HT-29 (cell line): Measurements from ENCODE around the gene CNDP1. TPM values are rescaled to one million over a fixed set of nuclear protein-coding genes. Genes with fewer than 3 reads are reported as not detected.

Experiments
- DNase-seq: peaks from one replicate; pipeline ENCODE4 v3.0.0-alpha.2; 2015; ENCODE audit warnings: low spot score
- total RNA-seq: library from RNA; depleted of rRNA; stranded (reverse); fragments of >200 nt; shearing (Covaris generic); gene quantifications from 2 replicates; pipeline ENCODE4 v1.2.3, GENCODE V29; 2014

The CNDP1 gene
- total RNA-seq, 1 experiment from 2014 or later: not detected

DNA sequence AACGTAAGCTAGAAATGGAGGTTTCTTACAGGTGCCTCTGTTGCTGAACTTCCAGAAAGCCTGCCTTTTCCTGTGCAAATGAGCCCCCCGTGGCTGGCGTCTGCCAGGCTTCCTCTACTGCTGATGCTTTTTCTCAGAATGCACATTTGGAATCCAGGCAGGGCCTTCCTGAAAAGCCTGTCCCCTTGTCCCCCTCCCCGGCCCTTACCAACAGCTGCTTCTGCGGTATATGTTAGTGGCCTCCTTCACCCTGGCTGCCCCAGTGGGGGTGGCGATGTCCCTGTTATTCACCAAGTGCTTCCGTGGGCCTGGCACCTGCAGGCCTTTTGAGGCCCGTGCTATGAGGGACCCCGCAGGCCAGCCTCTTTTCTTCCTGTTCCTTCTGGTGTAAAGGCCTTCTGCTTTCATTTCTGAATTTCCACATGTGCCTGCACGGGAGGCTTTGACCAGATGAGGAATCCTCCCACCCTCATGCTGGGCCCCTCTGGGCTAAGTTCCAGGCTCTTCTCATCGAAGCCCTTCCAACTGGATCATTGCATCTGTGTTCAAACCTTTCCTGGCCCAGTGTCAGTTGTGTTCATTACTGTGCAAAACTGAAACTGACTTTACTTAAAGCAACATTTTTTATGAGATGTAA lies 27.7 kb upstream of the CNDP1 start:
- no peak for DNase-seq

DNA sequence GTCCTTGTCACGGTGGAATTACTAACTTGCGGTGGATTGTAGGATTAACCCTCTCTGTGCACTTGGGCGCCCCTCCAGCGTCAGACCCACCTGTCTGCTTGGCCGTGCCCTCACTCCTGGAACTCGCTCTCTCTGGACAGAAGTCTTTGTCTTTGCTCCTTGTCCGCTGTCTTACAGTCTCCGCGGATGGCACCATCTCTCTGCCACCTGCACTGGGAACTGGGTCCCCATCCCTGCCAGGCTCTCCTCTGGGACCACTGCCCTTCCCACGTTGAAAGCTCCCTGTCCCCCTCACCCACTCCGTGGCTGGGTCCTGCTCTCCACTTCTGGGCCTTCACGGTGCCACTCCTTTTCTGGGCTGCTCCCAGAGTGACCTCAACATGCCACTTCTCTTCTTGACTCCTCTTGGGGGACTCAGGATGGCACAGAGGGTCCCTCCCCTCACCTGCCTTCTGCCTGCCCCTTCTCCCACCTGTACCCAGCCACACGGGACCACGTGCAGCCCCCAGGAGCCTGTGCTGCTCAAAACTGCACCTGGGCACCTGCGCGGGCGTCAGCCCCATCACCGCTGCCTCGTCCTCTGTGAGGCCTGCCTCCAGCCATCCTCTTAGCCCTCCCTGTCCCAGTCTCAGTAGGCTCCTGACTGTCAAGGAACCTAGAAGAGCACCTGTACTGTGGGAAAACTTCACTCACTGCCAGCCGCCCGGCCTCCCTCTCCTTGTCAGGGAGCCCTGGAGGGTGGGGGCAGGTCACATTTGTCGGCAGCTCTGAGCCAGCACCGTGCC lies 27.0 kb upstream of the CNDP1 start:
- no peak for DNase-seq

DNA sequence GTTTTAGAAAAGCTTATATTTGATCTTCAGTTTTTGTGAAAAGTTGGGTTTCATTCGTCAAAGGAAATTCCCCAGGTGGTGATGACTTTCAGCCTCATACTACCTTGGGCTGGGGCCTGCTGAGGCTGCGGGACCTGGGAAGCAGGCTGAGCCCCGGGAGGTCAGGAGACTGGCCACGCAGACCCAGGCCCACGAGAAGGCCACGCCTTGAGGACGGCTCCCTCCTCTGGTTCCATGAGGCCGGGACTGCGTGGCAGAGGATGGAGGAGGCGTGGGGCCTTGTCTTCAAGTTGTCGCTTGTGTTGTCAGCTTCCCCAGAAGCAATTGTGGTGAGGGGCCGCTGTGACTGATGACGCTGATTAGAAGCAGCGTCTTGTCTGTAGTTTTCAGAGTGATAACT lies 26.4 kb upstream of the CNDP1 start:
- DNase-seq: no peak

DNA sequence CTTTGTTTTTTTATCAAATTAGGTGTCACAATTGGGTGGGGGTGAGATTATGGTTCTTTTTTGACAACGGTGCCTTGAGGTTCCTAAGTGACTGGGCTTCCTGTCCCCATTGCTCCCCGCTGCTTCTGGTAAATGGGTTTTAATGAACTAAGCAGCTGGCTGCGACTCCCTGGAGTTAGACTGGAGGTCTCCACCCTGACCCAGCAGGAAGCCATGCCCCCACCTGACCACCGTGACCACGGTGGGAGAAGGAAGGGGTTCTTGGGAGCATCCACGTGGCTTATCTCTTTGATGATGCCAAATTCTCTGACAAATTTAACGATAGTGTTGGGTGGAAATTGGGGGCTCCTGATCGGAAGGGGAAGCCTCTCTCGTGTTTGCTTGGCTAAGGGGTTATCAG lies 25.9 kb upstream of the CNDP1 start:
- DNase-seq: no peak

DNA sequence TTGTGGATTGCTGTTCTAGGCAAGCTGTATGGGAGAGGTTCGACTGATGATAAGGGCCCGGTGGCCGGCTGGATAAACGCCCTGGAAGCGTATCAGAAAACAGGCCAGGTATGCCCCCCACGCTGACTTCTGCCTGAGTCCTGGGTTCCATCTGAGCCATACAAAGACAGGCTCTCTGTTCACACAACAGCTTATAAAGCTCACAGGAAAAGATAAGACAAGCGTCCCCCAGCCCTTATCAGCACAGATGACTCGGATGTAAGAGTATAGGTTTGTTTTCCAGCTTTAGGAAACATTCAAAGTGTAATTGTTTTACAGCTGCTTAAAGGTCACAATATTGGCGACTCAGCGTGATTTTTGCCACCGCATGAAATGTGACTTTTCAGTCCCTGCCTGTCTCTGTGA lies 25.5 kb upstream of the CNDP1 start:
- no peak for DNase-seq

DNA sequence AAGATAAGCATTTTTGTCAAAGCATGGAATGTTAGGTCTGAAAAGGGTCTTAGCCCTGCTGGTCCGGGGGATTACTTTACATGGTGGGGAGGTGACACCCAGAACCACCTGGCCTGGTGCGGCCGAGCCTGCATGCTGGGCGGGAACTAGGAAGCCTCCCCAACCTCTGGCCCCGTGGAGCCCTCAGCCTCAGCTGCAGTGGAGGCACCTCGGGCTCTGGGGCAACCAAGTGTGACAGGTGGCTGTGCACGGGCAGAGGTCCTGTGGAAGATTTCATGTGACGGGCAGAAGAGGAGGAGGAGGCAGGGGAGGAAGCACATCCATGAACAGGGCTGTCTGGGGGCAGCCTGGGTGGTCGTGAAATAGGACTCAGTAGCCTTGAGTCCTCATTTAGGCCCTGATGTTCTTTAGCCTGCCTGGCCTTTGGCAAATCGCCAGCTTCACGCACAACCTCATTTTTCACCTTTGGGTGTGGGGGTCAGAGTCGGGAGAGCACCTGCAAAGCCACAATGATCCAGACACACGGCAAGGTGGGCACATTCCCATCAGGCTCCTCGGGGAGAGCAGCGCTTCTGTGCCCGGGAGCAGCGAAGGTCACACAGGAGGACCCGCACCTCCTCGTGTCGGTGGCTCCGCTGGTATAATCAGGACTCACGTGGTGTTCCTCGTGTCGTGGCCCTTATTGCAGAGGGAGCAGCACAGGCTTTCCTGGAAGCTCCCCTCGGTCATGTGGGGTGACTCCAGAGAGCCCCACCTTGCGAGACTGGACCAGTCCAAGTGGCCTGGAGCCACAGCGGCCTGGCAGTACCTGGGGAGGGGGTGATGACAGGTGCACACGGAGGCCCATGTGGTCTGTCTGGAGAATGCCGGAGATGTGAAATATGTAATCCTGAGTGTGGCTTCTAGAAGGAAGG lies 24.2 kb upstream of the CNDP1 start:
- DNase-seq: no peak

DNA sequence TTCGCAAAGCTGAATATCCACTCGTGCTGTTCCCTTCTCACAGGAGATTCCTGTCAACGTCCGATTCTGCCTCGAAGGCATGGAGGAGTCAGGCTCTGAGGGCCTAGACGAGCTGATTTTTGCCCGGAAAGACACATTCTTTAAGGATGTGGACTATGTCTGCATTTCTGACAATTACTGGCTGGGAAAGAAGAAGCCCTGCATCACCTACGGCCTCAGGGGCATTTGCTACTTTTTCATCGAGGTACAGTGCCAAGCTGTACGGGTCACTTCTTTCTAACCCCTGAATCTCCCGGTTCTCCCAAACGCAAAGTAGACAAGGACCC lies 23.6 kb upstream of the CNDP1 start:
- DNase-seq: no peak

DNA sequence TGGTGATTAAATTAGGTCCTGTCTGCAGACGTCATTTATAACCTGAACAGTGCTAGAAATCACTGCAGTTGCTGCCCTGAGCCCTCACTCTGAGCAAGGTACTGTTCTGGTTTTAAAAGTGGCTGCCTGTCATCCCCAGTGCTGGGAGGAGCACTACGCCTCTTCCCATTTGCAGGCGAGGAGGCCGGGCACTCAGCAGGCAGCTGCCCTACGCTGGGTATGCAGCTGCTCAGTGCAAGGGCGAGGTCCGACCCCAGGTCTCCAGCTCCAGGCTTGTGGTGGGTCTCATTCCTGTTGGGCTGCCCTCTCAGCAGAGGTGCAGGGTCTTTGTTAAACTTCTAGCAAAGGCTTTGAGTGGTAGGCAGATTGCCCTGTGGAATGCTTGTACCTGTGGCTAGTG lies 22.5 kb upstream of the CNDP1 start:
- DNase-seq: no peak

DNA sequence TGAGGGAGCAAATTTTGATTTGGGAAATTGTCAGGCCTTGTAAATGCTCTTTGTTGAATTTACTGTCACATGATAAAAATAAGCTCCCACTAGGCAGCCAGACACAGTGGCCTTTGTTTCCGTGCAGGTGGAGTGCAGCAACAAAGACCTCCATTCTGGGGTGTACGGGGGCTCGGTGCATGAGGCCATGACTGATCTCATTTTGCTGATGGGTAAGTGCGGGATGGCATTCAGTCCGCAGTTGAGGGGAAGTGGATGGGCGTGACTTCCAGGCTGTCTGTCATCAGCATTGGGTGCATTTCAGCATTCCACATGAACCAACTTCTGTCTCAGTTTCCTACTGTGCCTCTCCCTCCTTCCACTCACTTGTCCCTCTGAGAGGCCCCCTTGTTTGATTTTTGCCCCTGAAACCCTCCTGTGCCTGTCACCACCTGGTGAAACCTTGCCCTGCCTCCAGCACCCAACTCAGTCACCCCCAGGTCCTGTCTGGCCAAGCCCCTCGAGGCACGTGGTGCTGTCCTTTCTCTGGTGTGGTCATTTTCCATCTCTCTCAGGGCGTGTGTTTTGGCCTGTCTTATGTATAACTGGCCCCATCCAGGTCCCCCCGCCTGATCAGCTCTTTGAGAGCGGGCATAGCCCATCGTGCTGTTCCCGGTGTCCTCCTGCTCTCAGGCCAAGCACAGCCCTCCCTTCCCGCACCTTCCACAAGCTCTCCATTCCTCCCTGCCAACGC lies 21.8 kb upstream of the CNDP1 start:
- DNase-seq: no peak

DNA sequence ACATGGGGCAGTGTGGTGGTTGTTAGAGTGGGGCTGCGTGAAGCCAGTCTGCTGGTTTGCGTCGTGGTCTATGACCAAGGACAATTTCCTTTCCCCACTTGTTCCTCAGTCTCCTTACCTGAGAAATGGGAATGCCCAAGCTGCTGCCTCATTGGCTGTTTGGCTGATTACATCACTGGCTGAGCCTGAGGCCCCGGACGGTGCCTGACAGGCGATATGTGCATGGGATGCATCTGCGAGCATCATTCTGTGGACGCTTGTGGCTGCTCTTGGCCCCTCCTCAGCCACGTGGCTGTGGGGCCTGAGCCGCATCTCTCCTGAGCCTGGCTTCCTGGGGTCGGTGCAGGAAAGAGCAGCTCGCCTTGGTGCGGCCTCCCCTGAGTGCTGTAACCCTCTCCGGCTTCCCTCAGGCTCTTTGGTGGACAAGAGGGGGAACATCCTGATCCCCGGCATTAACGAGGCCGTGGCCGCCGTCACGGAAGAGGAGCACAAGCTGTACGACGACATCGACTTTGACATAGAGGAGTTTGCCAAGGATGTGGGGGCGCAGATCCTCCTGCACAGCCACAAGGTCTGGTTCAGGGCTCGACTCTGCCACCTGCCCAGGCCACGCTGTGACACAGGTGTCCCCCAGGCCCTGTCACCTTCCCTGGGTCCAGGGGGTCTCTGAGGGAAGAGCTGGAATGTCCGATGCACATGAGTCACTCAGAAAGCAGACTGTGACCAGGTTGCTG lies 21.0 kb upstream of the CNDP1 start:
- no peak for DNase-seq

DNA sequence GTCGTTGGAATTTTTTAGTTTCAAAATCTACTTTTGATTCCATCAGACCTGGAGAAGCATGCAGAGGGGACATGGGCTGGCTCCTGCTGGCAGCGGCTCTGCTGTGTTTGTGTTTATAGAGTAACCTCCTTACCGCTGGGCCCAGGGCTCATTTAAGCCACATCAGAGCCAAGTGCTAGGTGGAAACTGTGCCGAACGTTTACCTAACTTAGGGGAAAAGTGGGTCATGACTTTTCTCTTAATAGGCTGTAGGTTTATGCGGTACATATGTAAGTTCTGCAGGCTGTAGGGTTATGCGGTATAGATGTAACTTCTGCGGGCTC lies 20.5 kb upstream of the CNDP1 start:
- DNase-seq: no peak

DNA sequence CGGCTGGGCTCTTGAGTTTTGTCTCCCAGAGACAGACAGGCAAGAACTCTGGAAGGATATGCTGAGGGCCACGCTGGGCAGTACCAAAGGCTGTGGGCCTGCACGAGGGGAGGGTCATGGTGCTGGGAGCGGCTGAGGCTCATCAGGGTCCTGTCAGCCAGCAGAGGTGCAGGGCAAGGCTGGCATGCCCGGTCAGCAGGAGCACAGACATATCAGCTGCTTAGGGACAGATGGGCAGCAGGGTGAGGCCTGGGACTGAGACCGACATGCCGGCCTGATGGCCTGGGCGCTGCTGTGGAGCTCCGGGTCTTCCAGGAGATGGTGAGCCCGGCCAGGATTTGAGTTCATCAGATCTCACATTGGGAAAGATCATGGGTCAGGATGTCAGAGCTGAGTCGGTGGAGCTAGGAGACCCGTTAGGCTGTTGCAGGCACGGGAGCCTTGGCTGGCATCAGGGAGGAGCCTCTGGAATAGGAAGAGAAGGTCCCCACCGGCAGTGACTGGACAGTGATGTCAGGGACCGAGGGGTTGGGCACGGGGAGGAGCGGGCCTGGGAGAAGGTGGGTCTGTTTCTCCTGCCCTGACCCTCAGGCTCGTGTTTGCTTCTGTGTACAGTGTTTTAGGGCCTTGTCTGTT lies 19.3 kb upstream of the CNDP1 start:
- DNase-seq: no peak

DNA sequence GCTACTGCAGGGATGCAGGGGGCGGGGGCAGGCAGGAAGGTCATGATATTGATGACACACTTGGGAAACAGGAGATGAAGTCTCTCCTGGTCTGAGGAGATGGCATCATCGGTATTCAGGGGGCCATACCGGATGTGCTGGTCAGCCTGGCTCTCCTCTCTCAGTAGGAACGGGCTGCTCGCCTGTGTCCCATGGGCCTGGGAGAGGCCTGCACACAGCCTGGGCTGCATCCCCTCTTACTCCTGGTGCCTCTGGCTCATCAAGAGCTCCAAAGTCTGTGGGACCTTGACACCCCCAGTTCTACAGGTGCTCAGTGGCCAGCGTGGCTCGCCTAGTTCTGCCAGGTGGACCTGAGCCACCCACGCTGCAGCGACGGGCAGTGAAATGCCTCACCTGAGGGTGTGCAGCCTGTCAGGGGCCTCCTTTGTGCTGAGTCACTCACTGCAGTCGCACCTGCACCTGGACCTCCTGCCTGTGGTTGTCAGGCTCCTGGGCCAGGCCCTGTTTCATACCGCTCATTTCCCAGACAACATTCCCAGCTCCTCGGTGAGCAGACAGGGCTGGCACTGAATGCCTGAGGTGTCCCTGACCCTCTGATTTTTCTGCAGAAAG lies 18.6 kb upstream of the CNDP1 start:
- peak; percentile 8 for DNase-seq

DNA sequence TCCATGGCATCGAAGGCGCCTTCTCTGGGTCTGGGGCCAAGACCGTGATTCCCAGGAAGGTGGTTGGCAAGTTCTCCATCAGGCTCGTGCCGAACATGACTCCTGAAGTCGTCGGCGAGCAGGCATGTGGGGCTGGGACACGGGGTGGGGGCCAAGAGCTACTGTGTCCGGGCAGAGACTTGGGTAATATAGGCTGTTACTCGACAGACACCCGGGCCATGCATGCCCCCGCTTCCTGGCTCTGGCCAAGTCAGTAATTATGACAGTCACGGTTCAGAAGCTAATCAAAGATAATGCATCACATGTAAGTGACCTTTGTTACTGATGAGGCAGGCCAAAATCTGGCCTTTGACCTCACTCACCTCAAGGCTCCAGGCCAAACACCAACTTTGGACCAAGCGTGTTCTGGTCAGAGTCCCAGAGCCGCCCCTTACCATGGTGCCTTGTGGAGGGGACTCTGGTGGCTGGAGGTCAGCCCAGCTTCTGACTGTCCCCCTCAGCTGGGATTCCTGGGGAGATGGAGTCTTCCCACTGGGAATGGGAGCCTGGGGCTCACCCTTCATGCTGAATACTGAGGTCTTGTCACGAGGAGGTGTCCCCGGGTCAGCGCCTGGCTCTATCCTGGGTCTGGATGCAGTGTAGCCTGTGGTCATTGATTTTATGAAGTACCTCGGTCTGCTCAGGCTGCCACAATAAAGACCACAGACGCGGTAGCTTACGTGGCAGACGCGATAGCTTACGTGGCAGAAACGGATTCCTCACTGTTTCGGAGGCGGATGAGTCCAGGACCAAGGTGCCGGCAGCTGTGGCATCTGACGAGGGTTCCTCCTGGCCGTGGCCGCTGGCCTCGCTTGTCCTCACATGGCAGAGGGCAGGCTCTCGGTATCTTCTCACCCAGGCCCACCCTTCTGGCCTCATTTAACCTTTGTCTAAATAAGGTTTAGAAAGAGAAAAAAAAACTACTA lies 17.7 kb upstream of the CNDP1 start:
- no peak for DNase-seq

DNA sequence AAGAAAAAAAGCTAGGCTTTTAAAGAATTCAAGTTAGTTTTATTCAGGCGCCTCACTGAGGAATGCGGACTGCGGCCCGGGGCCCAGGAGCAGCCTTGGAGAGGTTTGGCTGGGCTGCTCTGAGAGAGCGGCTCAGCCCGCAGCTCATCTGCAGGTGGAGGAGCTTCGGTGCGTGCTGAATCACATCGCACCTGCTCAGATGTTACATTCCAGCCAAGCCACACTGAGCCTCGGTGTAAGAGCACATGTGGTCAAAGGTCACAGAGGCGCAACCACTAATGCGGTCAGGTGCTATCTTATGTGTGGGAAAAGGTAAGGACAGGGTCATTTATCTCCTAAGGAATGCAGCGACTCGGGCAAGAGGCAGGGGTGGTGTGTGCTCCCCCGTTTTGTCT lies 17.1 kb upstream of the CNDP1 start:
- DNase-seq: peak; percentile 65

DNA sequence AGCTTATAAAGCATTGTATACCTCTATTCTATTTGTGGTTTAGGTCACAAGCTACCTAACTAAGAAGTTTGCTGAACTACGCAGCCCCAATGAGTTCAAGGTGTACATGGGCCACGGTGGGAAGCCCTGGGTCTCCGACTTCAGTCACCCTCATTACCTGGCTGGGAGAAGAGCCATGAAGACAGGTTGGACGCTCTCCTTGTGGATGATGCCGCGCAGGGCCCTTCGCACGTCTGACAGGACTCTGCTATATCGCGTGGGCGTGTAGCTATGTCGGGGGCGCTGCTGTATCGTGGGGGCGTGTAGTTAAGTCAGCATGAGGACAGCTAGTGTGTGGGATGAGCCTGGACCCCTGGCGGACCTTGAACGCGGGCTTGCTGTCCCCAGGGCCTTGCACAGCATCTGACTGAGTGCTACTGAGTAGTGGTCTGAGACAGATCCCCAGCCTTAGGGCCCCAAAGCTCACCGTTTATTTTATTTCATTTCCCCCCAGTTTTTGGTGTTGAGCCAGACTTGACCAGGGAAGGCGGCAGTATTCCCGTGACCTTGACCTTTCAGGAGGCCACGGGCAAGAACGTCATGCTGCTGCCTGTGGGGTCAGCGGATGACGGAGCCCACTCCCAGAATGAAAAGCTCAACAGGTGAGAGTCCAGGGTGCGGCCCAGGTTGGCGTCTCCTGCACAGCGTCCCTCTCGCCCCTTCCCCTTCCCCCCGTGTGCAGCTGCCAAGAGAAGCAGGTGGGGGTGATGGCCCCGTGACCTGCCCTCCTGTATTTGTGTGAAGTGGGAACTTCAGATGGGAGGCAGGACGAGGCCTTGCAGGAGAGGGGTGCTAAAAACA lies 15.6 kb upstream of the CNDP1 start:
- no peak for DNase-seq

DNA sequence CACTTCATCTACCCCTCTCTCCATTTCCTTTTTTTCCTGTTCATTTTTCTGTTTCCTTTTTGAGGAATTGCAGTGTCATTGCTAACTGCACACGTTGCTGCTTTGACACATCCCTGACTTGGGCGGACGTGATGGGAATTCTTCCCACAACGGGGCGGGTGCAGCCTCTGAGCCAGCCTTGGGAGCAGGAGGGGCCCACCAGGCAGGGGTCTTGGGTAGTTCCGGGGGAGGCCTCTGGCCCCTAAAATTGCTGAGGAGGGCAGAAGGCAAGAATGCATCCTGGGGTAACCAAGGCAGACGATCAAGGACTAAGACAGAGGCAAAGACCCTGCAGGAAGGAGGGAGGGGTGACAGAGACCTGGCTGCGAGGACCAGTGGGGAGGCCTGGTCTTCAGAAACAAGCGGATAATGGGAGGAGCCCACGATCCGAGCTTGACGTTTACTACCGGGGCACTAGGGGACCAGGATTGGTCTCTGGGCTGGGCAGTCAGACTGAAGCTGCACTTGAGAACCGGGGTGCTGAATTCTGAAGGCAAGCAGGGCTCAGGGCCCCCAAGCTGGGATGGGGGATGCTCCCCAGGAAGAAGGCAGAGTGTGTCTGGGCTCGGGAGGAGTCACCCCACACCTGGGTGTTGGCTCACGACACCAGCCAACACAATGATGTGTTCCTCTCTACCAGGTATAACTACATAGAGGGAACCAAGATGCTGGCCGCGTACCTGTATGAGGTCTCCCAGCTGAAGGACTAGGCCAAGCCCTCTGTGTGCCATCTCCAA lies 14.8 kb upstream of the CNDP1 start:
- DNase-seq: no peak
